Activated naive CD8-positive, alpha-beta T cell (primary cell): ENCODE measurements around the gene CRYBB1.

Experiments
- H3K27ac Mint-ChIP-seq: one replicate; pipeline ENCODE4 v1.8.0; 2021; ENCODE audit warnings: mixed read lengths
- H3K27me3 Mint-ChIP-seq: one replicate; pipeline ENCODE4 v1.8.0; 2021; ENCODE audit warnings: mixed read lengths
- H3K36me3 Mint-ChIP-seq: one replicate; pipeline ENCODE4 v1.8.0; 2021; ENCODE audit warnings: mixed read lengths
- H3K4me1 Mint-ChIP-seq: one replicate; pipeline ENCODE4 v1.8.0; 2021; ENCODE audit warnings: low read depth, mixed read lengths
- H3K4me3 Mint-ChIP-seq: one replicate; pipeline ENCODE4 v1.8.0; 2021; ENCODE audit warnings: mild to moderate bottlenecking, mixed read lengths
- H3K9me3 Mint-ChIP-seq: one replicate; pipeline ENCODE4 v1.8.0; 2021; ENCODE audit warnings: low read depth, mixed read lengths

The CRYBB1 gene

DNA sequence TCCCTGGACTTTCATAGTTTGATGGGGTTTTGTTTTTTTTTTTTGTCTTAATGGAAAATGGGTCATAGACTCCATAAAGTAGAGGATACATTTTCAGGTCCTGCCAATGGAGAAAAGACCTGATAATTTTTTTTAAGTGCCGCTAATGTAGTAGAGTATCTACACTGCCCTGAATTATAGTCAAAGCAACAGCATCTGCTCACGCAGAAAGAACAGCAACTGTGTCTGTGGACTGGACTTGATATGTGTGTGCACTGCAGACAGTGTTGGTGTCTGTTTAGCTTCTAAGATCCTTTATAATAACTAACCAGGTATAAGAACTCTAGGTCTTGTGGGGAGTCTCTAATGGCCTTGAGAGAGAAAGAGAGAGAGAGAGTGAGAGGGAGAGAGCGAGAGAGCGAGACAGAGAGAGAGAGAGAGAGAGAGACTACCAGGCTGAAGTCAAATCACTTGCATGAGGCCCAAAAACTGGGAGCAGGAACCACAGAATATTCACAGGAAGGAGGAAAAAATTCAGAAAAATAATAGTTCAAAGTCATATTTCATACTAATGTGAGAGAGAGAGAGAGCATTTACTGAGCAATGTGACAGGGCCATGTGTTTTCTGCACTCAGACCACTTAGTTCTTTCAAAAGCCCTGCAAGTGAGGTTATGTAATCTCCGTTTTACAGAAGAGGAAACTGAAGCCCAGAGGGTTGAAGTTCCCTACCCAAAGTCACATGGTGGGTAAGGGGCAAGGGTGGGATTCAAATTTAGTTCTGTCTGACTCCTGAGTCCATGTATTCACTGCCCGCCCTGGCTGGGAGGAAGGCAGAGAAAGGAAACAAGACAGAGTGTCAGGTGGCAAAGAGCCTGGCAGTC, 30.9 kb upstream of the CRYBB1 start:
- Mint-ChIP-seq H3K4me1 (peaks cover 52% of the 10 kb centered on the region), H3K36me3 (no peaks in the 10 kb centered on the region), H3K27ac (peak overlapping the region; percentile 7), H3K9me3 (no peaks in the 10 kb centered on the region), H3K4me3 (peak overlapping the region; percentile 14), H3K27me3 (no peaks in the 10 kb centered on the region)

DNA sequence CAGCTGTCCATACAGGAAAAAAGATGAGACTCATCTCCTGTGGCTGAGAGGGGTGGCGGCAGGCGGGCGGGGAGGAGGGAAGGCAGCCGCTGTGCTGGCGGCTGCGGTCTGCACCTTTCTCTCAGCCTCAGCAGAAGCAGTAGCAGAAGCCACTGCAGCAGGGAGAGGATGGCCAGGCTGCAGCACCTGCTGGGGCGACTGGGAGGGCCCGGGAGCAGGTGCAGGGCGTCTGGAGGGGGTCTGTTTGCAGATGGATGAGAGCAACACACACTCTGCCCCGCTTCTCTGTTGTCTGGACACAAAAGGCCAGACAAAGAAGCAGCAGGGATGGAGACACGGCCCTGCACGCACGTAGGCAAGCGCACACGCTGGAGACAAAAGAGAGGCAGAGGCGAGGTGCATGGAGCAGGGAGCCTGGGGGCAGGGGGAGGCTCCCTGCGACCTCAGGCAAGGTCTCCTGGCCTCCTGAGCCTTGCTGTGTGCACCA, 30.2 kb upstream of the CRYBB1 start:
- peak overlapping the region; percentile 50 for H3K4me3 Mint-ChIP-seq
- no peaks in the 10 kb centered on the region for H3K27me3 Mint-ChIP-seq
- no peaks in the 10 kb centered on the region for H3K36me3 Mint-ChIP-seq
- H3K9me3 Mint-ChIP-seq, result no peaks in the 10 kb centered on the region
- H3K4me1 Mint-ChIP-seq, result peaks cover 59% of the 10 kb centered on the region
- H3K27ac Mint-ChIP-seq, result peak overlapping the region; percentile 50

DNA sequence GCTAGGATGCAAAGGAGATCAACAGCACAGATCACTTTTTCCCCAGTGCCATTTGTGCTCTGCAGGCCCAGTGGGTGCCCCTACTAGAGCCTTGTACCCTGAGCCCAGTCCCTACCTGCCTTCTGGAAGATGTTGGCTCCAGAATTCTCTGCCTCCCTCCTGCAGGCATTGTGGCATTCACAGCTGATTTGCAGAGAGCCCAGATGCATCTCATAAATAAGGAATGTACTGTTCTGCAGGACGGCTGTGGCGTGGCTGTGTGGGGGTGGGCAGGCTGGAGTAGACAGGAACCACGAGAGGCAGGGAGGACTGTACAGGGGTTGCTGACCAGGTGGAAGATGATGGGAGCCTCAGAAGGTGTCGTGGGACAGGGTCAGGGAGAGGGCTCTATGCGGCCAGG, 28.3 kb upstream of the CRYBB1 start:
- no peak overlapping the region for H3K27ac Mint-ChIP-seq
- peak overlapping the region; percentile 24 for H3K4me3 Mint-ChIP-seq
- H3K36me3 Mint-ChIP-seq, result no peaks in the 10 kb centered on the region
- no peaks in the 10 kb centered on the region for H3K27me3 Mint-ChIP-seq
- H3K4me1 Mint-ChIP-seq, result peaks cover 77% of the 10 kb centered on the region
- H3K9me3 Mint-ChIP-seq, result no peaks in the 10 kb centered on the region

DNA sequence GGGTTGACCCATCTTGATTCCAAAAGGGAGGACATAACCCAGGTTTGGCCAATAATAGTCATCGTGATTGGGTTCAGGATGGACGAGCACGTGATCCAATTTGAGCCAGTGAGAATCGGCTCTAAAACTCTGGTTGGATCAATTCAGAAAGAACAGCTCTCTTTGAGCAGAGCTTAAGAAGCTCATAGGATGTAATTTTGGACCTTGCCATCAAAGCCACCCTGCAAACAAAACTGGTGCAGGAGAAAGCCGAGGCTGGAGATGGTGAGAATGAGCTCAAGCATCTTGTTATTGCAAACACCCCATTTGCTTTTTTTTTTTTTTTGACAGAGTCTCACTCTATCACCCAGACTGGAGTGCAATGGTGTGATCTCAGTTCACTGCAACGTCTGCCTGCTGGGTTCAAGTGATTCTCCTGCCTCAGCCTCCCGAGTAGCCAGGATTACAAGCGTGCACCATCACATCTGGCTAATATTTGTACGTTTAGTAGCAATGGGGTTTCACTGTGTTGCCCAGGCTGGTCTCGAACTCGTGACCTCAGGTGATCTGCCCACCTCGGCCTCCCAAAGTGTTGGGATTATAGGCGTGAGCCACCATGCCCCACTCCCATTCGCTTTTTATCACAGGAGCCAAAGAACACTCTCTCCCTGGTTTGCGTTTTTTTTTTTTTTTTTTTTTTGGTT, 25.7 kb upstream of the CRYBB1 start:
- Mint-ChIP-seq H3K36me3 (no peaks in the 10 kb centered on the region), H3K27me3 (no peaks in the 10 kb centered on the region), H3K4me3 (peak overlapping the region; percentile 75), H3K9me3 (no peaks in the 10 kb centered on the region), H3K27ac (peak overlapping the region; percentile 91), H3K4me1 (peaks cover 70% of the 10 kb centered on the region)

DNA sequence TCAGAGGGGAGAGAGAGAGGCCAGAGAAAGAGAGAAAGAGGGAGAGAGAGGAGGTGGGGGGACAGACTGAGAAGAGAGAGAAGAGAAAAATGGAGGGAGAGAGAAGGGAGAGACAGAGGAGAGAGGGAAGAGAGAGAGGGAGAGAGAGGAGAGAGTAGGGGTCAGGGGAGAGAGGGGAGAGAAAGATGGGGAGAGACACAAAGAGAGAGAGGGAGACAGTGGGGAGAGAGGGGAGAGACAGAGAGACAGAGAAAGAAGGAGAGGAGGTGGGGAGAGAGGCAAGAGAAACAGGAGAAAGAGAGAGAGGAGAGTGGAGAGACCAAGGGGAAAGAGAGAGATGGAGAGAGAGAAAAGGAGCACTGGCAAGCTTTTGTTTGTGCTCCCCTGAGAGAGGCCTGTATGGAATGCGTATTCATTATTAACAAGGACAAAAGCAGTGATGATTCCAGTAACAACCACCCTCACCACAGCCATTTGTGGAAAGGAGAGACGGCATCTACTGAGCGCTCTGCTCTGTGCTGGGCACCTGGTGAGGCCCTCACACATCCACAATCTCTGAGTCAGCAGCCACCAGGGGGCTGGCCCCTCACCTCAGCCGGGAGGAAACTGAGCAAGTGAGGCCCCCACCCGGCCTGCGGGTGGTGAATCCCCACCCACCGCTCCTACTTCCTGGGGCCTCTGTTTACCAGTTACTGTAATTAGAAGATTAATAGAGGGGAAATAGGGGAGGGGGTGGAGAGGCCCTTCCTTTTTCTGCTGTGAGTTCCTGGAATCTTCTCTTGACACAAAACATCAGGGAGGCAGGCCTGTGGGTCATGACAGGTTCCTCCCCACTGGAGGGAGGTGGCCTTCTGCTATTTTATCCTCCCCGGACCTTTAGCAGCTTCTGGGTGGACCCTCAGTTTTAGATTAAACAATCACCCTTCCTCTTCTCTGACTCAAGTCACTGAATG, 24.9 kb upstream of the CRYBB1 start:
- H3K27ac Mint-ChIP-seq, result peak overlapping the region; percentile 91
- no peaks in the 10 kb centered on the region for H3K9me3 Mint-ChIP-seq
- no peaks in the 10 kb centered on the region for H3K36me3 Mint-ChIP-seq
- peaks cover 62% of the 10 kb centered on the region for H3K4me1 Mint-ChIP-seq
- H3K27me3 Mint-ChIP-seq, result no peaks in the 10 kb centered on the region
- H3K4me3 Mint-ChIP-seq, result peak overlapping the region; percentile 75

DNA sequence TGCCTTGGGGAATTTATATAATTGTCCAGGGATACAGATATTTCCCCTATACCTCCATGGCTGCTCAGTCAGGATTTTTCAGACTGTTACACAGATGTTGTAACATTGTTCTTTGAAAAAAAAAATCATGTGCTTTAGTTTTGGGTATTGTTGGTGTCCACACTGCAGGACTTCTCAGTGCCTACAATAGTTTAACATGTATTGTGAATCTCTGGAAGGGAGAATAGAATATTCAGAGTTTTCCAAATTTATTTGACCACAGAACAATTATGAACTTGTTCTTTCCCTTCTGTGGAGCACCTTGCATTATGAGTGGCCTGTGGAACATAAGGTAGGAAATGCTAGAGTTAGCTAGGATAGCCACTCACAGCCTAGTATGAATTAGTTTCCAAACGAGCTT, 18.5 kb upstream of the CRYBB1 start:
- Mint-ChIP-seq H3K4me3 (no peak overlapping the region), H3K4me1 (peaks cover 9% of the 10 kb centered on the region), H3K27ac (no peak overlapping the region), H3K27me3 (no peaks in the 10 kb centered on the region), H3K36me3 (no peaks in the 10 kb centered on the region), H3K9me3 (no peaks in the 10 kb centered on the region)

DNA sequence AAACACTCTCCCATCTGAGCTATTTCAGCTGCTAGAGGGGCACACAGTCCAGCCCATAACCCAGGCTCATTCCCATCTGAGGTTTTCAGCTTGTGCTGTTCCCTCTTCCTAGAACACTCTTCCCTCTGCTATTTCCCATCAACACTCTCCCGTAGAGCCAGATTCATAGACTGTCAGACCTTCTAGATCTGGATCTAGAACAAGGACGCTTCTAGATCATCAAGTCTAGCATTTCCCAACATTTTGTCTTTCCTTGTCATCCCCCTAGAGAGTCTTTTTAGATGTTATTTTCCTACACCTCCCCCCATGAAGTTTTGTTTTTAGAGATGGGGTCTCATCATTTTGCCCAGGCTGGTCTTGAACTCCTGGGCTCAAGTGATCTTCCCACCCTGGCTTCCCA, 17.3 kb upstream of the CRYBB1 start:
- no peak overlapping the region for H3K4me3 Mint-ChIP-seq
- no peaks in the 10 kb centered on the region for H3K27me3 Mint-ChIP-seq
- H3K27ac Mint-ChIP-seq, result no peak overlapping the region
- H3K4me1 Mint-ChIP-seq, result peaks cover 5% of the 10 kb centered on the region
- no peaks in the 10 kb centered on the region for H3K36me3 Mint-ChIP-seq
- no peaks in the 10 kb centered on the region for H3K9me3 Mint-ChIP-seq

DNA sequence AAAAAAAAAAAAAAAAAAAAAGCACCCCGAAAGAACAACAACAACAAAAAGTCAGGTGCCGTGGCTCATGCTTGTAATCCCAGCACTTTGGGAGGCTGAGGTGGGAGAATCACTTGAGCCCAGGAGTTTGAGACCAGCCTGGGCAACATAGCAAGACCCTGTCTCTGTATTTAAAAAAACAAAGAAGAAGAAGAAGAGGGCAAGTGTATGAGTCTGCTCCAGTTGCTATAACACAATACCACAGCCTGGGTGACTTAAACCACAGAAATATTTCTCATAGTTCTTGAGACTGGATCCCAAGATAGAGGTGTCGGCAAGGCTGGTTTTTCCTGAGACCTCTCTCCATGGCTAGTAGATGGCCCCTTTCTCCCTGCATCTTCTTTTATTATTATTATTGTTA, 16.4 kb upstream of the CRYBB1 start:
- no peaks in the 10 kb centered on the region for H3K9me3 Mint-ChIP-seq
- peaks cover 5% of the 10 kb centered on the region for H3K4me1 Mint-ChIP-seq
- no peak overlapping the region for H3K4me3 Mint-ChIP-seq
- no peaks in the 10 kb centered on the region for H3K27me3 Mint-ChIP-seq
- no peaks in the 10 kb centered on the region for H3K36me3 Mint-ChIP-seq
- no peak overlapping the region for H3K27ac Mint-ChIP-seq

DNA sequence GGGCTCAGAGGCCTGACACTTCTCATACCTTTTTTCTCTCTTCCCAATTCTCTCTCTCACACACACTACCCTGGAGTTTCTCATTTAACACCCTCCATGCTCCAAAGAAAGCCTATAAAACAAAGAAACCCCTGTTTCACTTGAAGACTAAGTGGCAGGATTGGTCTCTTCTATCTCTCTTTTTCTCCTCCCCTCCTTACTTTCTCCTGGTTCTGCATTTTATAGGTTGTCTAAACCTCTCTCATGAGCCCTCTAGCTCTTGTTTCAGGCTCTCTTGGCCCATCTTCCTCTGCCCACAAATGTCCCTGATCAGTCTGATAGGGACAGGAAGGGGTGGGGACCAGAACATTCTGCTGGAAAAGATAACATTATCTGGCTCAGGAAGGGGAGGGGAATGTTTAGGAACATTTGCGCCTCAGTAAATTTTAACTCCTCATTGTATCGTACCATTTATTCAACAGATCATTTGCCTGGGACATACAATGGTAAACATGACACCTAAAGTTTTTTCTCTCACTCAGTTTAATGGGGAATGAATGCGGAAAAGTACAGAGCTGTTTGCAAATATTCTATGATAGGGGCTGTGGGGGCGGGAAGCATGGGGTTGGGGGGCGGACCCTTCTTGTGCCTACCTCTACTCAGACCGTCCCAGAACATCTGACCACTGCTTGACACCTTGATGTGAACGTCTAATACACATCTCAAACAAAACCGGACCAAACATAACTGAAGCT, 14.8 kb upstream of the CRYBB1 start:
- no peak overlapping the region for H3K4me3 Mint-ChIP-seq
- no peaks in the 10 kb centered on the region for H3K36me3 Mint-ChIP-seq
- peaks cover 8% of the 10 kb centered on the region for H3K4me1 Mint-ChIP-seq
- H3K27ac Mint-ChIP-seq, result no peak overlapping the region
- no peaks in the 10 kb centered on the region for H3K9me3 Mint-ChIP-seq
- H3K27me3 Mint-ChIP-seq, result no peaks in the 10 kb centered on the region

DNA sequence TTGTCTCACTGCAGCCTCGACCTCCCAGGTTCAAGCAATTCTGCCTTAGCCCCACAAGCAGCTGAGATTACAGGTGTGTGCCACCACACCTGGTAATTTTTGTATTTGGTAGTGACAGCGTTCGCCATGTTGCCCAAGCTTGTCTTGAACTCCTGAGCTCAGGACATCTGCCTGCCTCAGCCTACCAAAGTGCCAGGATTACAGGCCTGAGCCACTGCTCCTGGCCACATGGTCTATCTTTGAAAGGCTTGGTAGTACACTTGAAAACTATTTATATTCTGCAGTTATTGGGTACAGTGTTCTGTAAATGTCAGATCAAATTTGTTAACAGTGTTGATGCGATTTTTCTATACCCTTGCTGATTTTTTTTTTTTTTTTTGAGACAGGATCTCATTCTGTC, 13.5 kb upstream of the CRYBB1 start:
- Mint-ChIP-seq H3K27me3 (no peaks in the 10 kb centered on the region), H3K4me1 (peaks cover 15% of the 10 kb centered on the region), H3K4me3 (no peak overlapping the region), H3K9me3 (no peaks in the 10 kb centered on the region), H3K27ac (no peak overlapping the region), H3K36me3 (no peaks in the 10 kb centered on the region)

DNA sequence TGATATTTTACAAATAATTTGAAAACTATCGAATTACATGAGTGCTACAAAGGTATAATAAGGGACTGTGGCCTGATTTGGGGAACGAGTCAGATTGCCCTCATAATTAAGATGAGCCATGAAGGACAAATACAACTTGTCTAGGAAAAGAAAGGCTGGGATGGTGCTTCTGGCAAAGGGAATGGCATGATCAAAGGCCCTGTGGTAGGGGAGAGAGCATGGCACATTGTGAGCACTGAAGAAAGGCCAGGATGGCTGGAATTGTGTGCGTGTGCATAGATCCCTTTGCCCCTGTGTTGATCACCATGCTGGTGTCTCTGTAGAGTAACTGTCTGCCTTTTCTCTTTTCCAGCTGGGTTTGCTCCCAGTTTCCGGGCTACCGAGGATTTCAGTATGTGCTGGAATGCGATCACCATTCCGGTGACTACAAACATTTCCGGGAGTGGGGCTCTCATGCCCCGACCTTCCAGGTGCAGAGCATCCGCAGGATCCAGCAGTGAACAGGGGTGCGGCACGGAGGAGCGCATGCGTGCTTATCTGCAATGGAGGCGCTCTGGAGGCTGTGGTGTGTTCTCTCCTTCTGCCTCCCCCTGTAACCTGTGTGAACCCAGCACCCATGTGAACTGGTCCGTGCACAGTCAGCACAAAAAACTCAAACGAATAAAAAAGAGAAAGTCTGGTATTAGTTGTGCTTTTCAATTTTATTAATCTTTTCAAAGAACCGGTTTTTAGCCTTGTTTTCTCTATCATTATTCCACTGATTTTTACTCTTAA, 12.3 kb upstream of the CRYBB1 start:
- H3K4me3 Mint-ChIP-seq, result no peak overlapping the region
- H3K27ac Mint-ChIP-seq, result no peak overlapping the region
- peaks cover 15% of the 10 kb centered on the region for H3K4me1 Mint-ChIP-seq
- no peaks in the 10 kb centered on the region for H3K36me3 Mint-ChIP-seq
- H3K9me3 Mint-ChIP-seq, result no peaks in the 10 kb centered on the region
- H3K27me3 Mint-ChIP-seq, result no peaks in the 10 kb centered on the region

DNA sequence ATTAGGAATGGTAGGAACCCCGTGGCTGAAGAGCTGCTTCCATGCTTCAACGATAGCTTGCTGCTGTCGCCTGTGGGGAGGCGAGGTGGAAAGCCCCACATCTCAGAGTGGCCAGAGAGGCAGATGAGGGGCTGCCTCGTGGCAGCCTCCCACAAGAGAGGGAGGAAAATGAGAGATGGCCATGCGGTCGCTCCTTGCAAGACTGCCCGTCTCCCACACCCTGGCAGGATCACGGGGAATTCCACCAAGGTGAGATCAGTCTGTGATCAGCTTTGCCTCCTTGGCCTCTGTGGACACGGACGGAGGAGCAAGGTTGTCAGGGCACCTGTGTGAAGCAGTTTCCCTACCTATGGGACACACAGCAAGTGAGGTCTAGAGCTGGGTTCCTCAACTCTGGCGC, 7.0 kb upstream of the CRYBB1 start:
- Mint-ChIP-seq H3K27ac (no peak overlapping the region), H3K9me3 (no peaks in the 10 kb centered on the region), H3K36me3 (no peaks in the 10 kb centered on the region), H3K4me1 (peaks cover 10% of the 10 kb centered on the region), H3K27me3 (no peaks in the 10 kb centered on the region), H3K4me3 (no peak overlapping the region)

DNA sequence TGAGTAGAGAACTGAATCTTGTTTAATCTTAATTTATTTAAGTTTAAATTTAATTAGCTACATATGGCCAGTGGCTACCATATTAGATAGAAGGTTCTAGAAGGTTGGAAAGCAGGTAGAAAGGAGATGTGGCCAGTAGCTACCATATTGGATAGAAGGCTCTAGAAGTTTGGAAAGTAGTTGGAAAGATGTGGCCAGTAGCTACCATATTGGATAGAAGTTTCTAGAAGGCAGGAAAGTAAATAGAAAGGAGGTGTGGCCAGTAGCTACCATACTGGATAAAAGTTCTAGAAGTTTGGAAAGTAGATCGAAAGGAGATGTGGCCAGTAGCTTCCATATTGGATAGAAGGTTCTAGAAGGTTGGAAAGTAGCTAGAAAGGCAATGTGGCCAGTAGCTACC, 6.2 kb upstream of the CRYBB1 start:
- Mint-ChIP-seq H3K27ac (no peak overlapping the region), H3K27me3 (no peaks in the 10 kb centered on the region), H3K4me3 (no peak overlapping the region), H3K9me3 (no peaks in the 10 kb centered on the region), H3K36me3 (no peaks in the 10 kb centered on the region), H3K4me1 (peaks cover 10% of the 10 kb centered on the region)

DNA sequence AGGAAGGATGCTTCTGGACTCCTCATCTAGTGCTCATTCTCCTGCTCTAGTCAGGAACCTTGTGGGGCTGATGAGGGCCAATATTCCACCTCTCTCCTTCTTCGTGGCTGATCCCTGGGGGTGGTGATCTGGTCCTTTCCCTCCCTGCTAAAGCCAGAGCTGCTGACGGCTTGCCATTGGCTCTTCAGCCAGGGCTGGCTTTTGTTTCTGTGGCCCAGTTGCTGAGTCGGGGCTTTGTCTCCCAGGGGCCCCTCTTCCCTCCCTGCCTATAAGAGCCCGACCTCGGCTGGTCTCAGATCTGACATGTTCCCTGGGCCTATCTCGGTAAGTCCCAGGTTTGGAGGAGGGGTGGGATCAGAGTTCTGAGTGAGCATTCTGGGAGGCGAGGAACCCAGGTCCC, 3.8 kb upstream of the CRYBB1 start, which contains the start of gene CRYBA4:
Gene CRYBA4 (plus strand): TSS at position 301 of the 400 bp plus-strand sequence. CDS start 634 bp downstream, outside the sequence.
- no peak within 1 kb of the TSS for H3K27ac Mint-ChIP-seq
- no peaks in the 10 kb centered on the region for H3K36me3 Mint-ChIP-seq
- H3K4me3 Mint-ChIP-seq, result no peak within 1 kb of the TSS
- peaks cover 7% of the 10 kb centered on the region for H3K4me1 Mint-ChIP-seq
- no peaks in the 10 kb centered on the region for H3K9me3 Mint-ChIP-seq
- H3K27me3 Mint-ChIP-seq, result no peaks in the 10 kb centered on the region
